ENCODE results near the gene INPP4B.

DNA sequence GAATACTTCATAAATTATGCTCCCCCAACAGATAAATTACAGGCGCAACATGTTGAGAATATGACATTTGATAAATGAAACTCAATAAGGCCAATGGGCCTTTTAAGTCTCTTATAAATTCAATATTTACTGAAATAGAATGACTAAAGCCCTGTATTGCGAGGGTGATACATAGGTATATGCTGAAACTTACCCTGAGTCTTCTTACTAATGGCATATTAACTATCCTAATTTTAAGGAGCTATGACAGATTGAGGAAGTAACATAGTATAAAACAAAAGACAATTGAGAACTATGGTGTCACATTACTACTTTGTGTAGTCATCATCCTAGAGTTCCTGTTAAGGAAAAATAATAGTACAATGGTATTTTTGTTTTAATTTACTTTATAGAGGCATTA, 769.1 kb downstream of the INPP4B start:
- TF ChIP-seq, protein P1, sequence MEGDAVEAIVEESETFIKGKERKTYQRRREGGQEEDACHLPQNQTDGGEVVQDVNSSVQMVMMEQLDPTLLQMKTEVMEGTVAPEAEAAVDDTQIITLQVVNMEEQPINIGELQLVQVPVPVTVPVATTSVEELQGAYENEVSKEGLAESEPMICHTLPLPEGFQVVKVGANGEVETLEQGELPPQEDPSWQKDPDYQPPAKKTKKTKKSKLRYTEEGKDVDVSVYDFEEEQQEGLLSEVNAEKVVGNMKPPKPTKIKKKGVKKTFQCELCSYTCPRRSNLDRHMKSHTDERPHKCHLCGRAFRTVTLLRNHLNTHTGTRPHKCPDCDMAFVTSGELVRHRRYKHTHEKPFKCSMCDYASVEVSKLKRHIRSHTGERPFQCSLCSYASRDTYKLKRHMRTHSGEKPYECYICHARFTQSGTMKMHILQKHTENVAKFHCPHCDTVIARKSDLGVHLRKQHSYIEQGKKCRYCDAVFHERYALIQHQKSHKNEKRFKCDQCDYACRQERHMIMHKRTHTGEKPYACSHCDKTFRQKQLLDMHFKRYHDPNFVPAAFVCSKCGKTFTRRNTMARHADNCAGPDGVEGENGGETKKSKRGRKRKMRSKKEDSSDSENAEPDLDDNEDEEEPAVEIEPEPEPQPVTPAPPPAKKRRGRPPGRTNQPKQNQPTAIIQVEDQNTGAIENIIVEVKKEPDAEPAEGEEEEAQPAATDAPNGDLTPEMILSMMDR (conservative IDR thresholded peaks at IDR 0.05), result no peak
- TF ChIP-seq EZH2 (IDR thresholded peaks at IDR 0.05; ENCODE audit: low read depth), result no peak
